ENCODE data around the gene FBXL19.
A peak's percentile ranks its signal among the peaks of the same experiment; 100 is the strongest.
"Not testable (repeated sequence)": the region's sequence is repeated elsewhere in the genome, so short reads cannot be mapped to it uniquely, and the experiment has no call there.

Gene FBXL19

GRCh38 chr16:30922960-30923535 lies 324 bp upstream of the FBXL19 start:
- DNase-seq: peak; percentile 99

DNA sequence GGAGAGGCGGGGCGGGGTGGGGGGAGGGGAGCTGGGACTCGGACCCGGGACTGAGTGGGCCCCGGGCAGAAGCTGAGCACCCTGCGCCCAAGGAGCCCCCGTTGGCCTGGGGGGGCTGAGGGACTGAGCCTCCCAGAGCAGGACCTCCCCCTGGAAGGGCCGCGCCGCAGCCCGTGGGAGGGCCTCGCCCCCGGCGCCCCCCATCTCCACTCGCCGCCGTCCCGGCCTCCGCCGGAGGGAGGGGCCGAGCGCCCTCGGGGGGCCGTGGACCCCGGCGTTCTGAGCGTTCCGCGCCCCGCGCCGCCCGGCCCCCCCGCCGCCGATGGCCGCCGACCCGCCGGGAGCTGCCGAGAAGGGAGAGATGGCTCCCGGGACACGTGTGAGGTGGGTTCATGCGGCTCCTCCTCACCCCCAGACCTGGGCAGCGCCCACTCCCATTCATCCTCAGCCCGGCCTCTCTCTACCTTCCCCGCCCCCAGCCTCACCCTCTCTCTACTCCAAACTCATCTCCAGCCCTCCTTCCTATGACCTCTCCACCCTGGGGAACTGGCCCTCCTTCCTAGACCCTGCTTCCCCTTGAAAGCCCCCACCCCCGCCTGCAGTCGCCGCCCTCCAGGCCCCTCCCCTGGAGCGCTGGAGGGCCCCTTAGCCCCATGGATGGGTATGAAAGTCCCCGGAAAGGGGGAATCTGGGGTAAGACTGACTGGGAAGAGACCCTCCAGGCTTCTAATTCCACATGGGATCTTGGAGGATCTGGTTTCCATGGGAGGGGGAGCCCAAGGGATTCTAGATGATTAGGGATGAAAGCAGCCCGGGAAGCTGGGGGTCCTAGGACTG lies 922 bp downstream of the FBXL19 start:
- no peak for DNase-seq

DNA sequence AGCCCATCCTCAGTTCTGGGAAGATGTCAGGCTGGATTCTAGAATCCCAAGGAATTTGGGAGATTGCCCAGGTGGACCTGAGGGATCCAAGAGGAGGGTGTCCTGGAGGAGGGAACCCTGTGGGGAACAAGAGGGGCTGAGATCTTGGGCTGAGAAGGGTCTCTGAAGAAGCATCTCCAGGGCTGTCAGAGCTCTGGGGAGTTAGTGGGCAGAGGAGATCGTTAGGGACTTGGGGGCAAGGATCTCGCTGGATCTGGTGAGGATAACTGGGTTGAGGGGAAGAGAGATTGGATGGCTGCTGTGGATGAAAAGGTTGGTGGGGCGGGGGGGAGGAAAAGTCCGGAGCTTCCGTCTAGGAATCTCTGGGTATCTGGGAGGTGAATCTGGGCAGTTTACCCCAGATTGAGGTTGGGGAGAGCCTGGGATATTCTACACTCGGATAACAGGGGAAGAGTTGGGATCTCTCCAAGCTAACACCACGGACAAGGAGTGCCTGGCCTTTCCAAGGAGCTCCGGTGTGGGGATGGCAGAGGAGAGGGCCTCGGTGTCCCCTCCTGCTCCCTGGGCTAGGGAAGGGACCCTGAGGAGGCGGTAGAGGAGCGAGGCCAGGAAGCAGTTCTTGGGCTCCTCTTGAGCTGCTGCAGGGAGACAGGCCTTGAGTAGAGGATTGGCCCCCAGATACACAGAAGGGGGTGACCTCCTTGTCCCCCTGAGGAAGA lies 1.7 kb downstream of the FBXL19 start:
- no peak for DNase-seq

DNA sequence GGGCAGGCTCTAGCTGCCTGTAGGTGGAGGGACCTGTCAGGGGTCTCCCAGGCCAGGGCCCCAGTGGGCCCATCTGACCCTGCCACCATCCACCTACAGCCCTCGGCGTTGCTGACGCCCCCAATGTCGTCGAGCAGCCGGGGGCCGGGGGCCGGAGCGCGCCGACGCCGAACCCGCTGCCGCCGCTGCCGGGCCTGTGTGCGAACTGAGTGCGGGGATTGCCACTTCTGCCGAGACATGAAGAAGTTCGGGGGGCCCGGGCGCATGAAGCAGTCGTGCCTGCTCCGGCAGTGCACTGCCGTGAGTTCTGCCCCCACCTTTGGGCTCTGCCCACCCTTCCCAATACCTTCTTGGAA lies 2.2 kb downstream of the FBXL19 start:
- DNase-seq: no peak

GRCh38 chr16:30925995-30926811 lies 2.8 kb downstream of the FBXL19 start:
- DNase-seq: no peak

- no peak for DNase-seq
Observed at GRCh38 chr16:30926937-30927788, 3.8 kb downstream of the FBXL19 start.

DNA sequence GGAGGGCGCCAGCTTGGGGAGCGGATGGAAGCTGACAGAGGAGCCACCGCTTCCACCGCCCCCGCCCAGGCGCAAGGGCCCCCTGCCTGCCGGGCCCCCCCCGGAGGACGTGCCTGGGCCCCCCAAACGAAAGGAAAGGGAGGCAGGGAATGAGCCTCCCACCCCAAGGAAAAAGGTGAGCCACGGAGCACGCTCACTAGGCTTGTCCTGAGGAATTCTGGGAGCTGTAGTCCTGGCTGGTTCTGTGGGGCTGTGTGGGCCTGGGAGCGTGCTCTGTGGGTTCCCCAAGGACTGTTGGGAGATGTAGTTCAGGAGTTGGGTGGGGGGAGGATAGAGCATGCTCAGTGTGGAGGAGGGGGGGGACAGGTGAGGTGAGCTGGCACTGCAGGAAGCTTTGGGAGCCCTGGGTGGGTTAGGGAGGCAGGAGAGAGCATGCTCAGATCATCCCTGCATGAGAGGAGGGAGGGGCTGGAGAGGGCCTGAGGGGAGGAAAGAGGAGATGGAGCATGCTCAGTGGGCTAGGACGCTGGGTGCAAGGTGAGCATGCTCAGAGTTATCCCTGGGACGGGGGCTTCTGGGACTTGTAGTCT lies 4.5 kb downstream of the FBXL19 start:
- DNase-seq: peak; percentile 77

- DNase-seq: no peak
Observed at GRCh38 chr16:30928390-30928789, 5.0 kb downstream of the FBXL19 start.

DNA sequence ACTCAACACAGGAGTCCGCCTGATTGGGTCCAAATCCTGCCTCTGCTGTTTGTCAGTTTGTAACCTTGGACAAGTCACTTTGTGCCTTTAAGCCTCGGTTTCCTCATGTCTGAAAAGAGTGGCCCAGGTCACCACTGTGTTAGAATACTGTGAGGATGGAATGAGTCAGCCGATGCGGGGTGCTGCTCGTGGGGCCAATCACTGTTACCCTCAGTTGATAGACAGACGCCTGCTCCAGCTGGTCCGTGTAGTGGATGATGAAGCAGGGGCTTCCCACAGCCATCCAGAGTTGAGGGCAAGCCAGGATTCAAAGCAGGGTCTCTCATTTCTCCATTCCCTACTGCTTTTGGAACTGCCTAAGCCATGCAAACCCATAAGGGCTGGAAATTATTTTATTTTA lies 5.8 kb downstream of the FBXL19 start:
- no peak for DNase-seq

GRCh38 chr16:30930160-30930571 lies 6.8 kb downstream of the FBXL19 start:
- no peak for DNase-seq

DNA sequence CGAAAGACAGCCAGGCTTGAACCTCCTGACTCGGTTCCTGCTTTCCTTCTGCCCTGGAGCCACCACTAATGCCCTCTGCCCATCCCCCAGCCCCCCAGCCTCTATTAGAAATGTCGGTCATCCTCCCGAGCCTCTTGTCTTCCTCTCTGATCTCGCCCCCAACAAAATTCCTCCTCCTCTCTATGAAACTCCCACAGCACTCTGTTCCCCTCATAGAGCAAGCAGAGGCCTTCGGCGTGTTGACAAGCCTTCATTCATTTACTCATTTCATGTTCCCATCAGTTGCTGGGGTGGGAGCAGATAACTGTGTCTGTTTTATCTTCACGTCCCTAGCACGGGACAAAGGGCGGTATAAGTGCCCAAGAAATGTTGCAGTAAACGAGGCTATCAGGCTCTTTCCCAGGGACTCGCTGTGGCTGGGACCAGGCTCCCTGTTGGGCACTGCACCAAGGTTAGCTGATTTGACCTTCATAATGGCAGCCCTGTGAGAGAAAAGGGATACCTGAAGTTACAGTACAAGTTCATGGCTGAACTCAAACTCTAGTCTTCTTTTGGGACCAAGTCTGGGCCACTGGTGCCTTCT lies 7.8 kb downstream of the FBXL19 start:
- no peak for DNase-seq

DNA sequence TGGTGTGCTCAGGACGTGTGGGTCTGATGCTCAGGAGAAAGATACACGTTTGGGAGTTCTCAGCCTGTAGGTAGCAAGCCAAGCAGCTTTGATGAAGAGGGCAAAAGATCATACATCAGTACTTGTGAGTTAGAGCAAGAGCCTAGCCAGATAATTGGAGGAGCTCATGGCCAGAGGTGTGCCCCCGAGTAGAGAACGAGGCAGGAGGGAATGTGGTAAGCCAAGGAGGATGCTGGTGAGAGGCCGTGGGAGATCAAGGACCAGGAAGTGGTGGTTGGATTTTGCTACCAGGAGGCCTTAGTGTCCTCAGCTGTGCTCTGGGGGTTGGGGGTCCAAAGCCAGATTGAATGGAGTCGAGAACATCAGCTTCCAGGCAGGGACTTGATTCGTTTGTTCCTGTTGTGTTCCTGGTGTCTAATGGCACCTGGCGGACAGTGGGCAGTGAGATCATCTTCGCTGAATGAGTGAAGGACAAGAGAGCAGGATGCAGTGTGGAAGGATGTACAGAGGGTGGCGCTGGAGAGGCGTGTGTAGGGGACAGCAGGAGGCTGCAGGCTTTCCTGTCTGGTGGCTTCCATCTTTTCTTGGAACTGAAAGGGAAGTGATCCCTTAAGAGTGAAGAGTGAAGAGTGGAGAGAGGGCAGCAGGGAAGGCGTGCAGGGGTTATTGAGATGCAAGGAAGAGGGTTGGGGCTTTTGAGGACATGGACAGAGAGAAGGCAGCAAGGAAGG lies 11.6 kb downstream of the FBXL19 start:
- peak; percentile 9 for DNase-seq

- DNase-seq: no peak
Observed at GRCh38 chr16:30937692-30938091, 14.3 kb downstream of the FBXL19 start.

DNA sequence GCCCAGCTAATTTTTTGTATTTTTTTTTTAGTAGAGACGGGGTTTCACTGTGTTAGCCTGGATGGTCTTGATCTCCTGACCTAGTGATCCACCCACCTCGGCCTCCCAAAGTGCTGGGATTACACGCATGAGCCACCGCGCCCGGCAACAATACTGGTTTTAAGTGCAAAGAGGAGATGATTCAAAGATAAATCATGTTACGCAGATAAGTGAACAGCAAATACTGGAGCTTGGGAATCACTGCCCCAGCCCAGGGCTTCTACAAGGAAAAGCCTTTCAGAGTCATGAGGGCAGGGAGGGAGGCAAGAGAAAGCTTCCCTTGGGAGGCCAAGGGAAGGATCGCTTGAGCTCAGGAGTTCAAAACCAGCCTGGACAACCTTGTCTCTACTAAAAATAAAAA lies 16.2 kb downstream of the FBXL19 start:
- DNase-seq: not testable (repeated sequence)

DNA sequence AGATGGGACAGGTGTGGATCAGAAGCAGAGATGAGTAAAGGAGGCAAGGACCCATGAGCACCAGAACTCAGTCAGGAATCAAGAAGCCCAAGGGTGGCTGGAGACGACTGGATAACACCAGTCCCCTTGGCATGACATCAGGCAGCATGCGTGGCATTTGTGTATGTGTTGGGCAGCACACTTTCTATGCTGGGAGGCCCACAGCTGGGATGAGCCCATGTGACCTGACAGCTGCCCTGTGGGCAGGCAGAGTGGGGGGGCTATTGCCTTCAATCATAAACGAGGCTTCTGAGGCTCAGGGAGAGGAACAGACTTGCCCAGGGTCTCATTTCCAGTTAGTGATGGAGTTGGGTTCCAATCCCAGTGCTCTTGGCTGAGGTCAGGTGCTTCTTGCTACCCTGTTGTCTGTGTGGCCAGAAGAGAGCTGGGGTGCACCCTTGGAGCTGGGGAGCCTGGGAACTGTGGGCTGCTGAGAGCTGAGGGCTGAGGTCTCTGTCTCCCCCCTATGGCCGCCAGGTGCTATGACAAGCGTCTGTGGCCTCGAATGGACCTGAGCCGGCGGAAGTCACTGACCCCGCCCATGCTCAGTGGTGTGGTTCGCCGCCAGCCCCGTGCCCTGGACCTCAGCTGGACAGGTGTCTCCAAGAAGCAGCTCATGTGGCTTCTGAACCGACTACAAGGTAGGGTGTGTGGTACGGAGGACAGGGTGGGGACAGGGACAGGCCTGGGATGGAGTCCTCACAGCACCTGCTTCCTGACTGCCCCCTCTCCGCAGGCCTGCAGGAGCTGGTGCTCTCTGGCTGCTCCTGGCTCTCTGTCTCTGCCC lies 18.4 kb downstream of the FBXL19 start:
- no peak for DNase-seq

GRCh38 chr16:30942426-30942806 lies 19.0 kb downstream of the FBXL19 start:
- DNase-seq: no peak

DNA sequence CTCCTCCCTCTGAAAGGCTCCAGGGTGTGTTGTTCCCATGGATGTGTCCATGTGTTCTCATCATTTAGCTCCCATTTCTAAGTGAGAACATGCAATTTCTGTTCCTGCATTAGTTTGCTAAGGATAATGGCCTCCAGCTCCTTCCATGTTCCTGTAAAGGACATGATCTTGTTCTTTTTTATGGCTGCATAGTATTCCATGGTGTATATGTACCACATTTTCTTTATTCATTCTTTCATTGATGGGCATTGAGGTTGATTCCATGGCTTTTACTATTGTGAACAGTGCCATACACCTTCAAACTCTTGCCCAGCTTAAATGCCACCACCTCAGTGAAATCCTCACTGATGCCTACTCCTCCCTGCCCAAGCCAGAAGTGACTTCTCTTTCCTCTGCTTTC lies 21.0 kb downstream of the FBXL19 start:
- no peak for DNase-seq

GRCh38 chr16:30946671-30947540 lies 23.5 kb downstream of the FBXL19 start:
- DNase-seq: no peak

- DNase-seq: no peak
Observed at GRCh38 chr16:30947541-30947858, 24.1 kb downstream of the FBXL19 start.

Measured in NCI-H1694 treated with DMSO at 0.1 percent for 48 hours (cell line).